Caco-2 (cell line): ENCODE data around the gene GPR87. TPM values are rescaled to one million over a fixed set of nuclear protein-coding genes. Genes with fewer than 3 reads are reported as not detected.

Source experiments
- BruUV-seq: library from RNA; stranded (reverse); fragments of 400-500 nt; replicated peaks from 2 replicates; lab custom pipeline; 2021; lab: Mats Ljungman, UMichigan
- CTCF ChIA-PET: fragments of 300-600 bp; sonication (Branson Sonifier 250); formaldehyde crosslinking; loops from one replicate; lab custom pipeline; 2022; ENCODE audit warnings: antibody characterized with exemption; lab: Charles Lee
- POLR2A ChIA-PET: fragments of 300-600 bp; sonication (Branson Sonifier 250); formaldehyde crosslinking; loops from one replicate; lab custom pipeline; 2022; ENCODE audit warnings: antibody characterized with exemption; lab: Charles Lee
- DNase-seq, 2 experiments: peaks; one replicate each; pipeline versions ENCODE4 v3.0.0 to v3.0.0-alpha.2; 2020 to 2022
- H3K27me3 ChIP-seq: replicated peaks from 2 replicates; pipeline ENCODE4 v1.6.0; 2011; ENCODE audit warnings: low read length; ENCODE audit not compliant: control insufficient read depth, insufficient read depth
- H3K36me3 ChIP-seq: 2 replicates; pipeline ENCODE4 v1.5.1; 2011; ENCODE audit warnings: low read length; ENCODE audit not compliant: control insufficient read depth, insufficient read depth
- H3K4me1 ChIP-seq: fragments of 250-450 bp; sonication (Bioruptor Pico); 2 replicates; pipeline ENCODE4 v1.5.1; 2020; ENCODE audit warnings: mild to moderate bottlenecking
- H3K4me3 ChIP-seq: 2 replicates; pipeline ENCODE4 v1.5.1; 2011; ENCODE audit warnings: low read depth, mild to moderate bottlenecking, control low read depth, low read length
- H3K9me3 ChIP-seq: fragments of 250-450 bp; sonication (Bioruptor Pico); 2 replicates; pipeline ENCODE4 v1.5.1; 2020; ENCODE audit warnings: mild to moderate bottlenecking, moderate library complexity
- H3K27ac Mint-ChIP-seq: one replicate; pipeline ENCODE4 v1.8.0; 2022; ENCODE audit warnings: mixed read lengths; ENCODE audit not compliant: unreplicated experiment
- H3K27me3 Mint-ChIP-seq: one replicate; pipeline ENCODE4 v1.8.0; 2022; ENCODE audit warnings: mixed read lengths; ENCODE audit not compliant: insufficient read depth, unreplicated experiment
- H3K36me3 Mint-ChIP-seq: one replicate; pipeline ENCODE4 v1.8.0; 2022; ENCODE audit warnings: mild to moderate bottlenecking, mixed read lengths; ENCODE audit not compliant: insufficient read depth, unreplicated experiment
- H3K4me1 Mint-ChIP-seq: one replicate; pipeline ENCODE4 v1.8.0; 2022; ENCODE audit warnings: low read depth, mixed read lengths; ENCODE audit not compliant: unreplicated experiment
- H3K4me3 Mint-ChIP-seq: one replicate; pipeline ENCODE4 v1.8.0; 2022; ENCODE audit warnings: mild to moderate bottlenecking, moderate library complexity, mixed read lengths; ENCODE audit not compliant: unreplicated experiment
- H3K9me3 Mint-ChIP-seq: one replicate; pipeline ENCODE4 v1.8.0; 2022; ENCODE audit warnings: mixed read lengths; ENCODE audit not compliant: unreplicated experiment
- intact Hi-C: fragments of 100-400 bp; cut with micrococcal nuclease; formaldehyde crosslinking; loops from one replicate; pipeline ENCODE4 v1.10.0; 2022; ENCODE audit not compliant: unreplicated experiment
- total RNA-seq: library from RNA; stranded (reverse); gene quantifications from 2 replicates; pipeline ENCODE4 v1.2.3, GENCODE V29; 2022
- TF ChIP-seq, protein P1 (sequence below), 2 experiments: fragments of 200-600 bp in 1 of 2; IDR thresholded peaks; 1 replicate in 1 of 2; 2 replicates in 1 of 2; pipeline versions ENCODE4 v1.5.1 to v1.8.0; 2011 to 2022; ENCODE audit warnings: antibody characterized with exemption in 1 of 2, control low read depth in 1 of 2, inconsistent platforms in 1 of 2, low read depth in 1 of 2, low read length in 1 of 2, mild to moderate bottlenecking in 1 of 2, moderate library complexity in 1 of 2; ENCODE audit not compliant: insufficient read depth in 1 of 2, severe bottlenecking in 1 of 2, unreplicated experiment in 1 of 2

The GPR87 gene
- total RNA-seq, 1 experiment from 2014 or later = 0.18 TPM

DNA sequence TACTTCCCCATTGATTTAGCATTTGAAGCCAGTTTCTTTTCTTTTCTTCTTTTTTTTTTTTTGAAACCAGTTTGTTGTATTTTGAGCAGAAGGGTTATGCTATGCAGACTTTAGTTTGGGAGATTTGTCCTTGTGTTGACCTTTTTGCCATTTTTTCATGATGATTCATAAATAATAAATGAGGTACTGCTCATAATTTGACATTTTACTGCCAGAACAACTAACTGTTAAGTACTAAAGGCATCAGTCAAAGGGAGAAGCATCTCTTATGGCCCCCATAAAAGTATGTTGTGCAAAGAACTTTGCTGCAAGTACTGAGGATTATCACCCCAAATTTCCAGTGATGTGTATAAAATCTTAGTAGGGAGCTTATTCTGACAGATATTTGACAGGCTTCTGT lies 1.7 kb upstream of the GPR87 start:
- Mint-ChIP-seq H3K36me3 (no peaks in the 10 kb centered on the region), H3K9me3 (no peaks in the 10 kb centered on the region), H3K4me3 (no peak overlapping the region), H3K4me1 (peaks cover 12% of the 10 kb centered on the region), H3K27me3 (no peaks in the 10 kb centered on the region), H3K27ac (no peak overlapping the region)
- no peak for DNase-seq
- H3K4me1 ChIP-seq = no peaks in the 10 kb centered on the region
- no peak overlapping the region for H3K4me3 ChIP-seq
- H3K27me3 ChIP-seq = no peaks in the 10 kb centered on the region
- ChIA-PET POLR2A (no interaction called here), CTCF (no interaction called here)
- intact Hi-C loops = no loop called here
- no peaks in the 10 kb centered on the region for H3K36me3 ChIP-seq
- BruUV-seq = no TSS peak
- TF ChIP-seq, protein P1, sequence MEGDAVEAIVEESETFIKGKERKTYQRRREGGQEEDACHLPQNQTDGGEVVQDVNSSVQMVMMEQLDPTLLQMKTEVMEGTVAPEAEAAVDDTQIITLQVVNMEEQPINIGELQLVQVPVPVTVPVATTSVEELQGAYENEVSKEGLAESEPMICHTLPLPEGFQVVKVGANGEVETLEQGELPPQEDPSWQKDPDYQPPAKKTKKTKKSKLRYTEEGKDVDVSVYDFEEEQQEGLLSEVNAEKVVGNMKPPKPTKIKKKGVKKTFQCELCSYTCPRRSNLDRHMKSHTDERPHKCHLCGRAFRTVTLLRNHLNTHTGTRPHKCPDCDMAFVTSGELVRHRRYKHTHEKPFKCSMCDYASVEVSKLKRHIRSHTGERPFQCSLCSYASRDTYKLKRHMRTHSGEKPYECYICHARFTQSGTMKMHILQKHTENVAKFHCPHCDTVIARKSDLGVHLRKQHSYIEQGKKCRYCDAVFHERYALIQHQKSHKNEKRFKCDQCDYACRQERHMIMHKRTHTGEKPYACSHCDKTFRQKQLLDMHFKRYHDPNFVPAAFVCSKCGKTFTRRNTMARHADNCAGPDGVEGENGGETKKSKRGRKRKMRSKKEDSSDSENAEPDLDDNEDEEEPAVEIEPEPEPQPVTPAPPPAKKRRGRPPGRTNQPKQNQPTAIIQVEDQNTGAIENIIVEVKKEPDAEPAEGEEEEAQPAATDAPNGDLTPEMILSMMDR (IDR thresholded peaks at IDR 0.05; ENCODE audit: insufficient read depth in 1 of 2, low read depth in 1 of 2, low read length in 1 of 2, severe bottlenecking in 1 of 2, unreplicated experiment in 1 of 2) = no peak
- no peaks in the 10 kb centered on the region for H3K9me3 ChIP-seq

DNA sequence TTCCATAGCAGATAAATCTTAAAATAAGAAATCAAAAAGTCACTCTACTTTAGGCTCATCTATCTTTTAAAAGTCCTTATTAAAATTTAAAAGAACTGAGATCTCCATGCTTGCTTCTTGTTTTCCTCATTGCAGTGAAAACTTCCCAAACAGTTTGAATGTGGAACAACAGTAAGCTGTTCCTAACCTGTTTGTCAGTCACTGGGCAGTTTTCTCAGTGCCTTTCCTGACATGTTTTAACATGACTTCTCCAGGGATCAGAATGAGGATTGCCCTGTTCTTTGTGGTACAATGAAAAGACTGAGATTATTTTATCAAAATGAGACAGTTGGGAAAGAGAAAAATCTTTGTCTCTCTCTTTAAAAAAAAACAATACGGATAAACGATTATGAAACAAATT lies 774 bp downstream of the GPR87 start:
- no peaks in the 10 kb centered on the region for H3K27me3 Mint-ChIP-seq
- no peaks in the 10 kb centered on the region for H3K4me1 ChIP-seq
- H3K9me3 Mint-ChIP-seq = no peaks in the 10 kb centered on the region
- no TSS peak for BruUV-seq
- intact Hi-C loops = no loop called here
- ChIA-PET CTCF (no interaction called here), POLR2A (no interaction called here)
- H3K27ac Mint-ChIP-seq = no peak overlapping the region
- H3K4me3 ChIP-seq = no peak overlapping the region
- H3K9me3 ChIP-seq = no peaks in the 10 kb centered on the region
- no peaks in the 10 kb centered on the region for H3K27me3 ChIP-seq
- no peaks in the 10 kb centered on the region for H3K36me3 Mint-ChIP-seq
- H3K4me1 Mint-ChIP-seq = peaks cover 12% of the 10 kb centered on the region
- peak overlapping the region; percentile 26 for H3K4me3 Mint-ChIP-seq
- TF ChIP-seq, protein P1 (IDR thresholded peaks at IDR 0.05; ENCODE audit: insufficient read depth in 1 of 2, low read depth in 1 of 2, low read length in 1 of 2, severe bottlenecking in 1 of 2, unreplicated experiment in 1 of 2) = no peak
- H3K36me3 ChIP-seq = no peaks in the 10 kb centered on the region
- no peak for DNase-seq

DNA sequence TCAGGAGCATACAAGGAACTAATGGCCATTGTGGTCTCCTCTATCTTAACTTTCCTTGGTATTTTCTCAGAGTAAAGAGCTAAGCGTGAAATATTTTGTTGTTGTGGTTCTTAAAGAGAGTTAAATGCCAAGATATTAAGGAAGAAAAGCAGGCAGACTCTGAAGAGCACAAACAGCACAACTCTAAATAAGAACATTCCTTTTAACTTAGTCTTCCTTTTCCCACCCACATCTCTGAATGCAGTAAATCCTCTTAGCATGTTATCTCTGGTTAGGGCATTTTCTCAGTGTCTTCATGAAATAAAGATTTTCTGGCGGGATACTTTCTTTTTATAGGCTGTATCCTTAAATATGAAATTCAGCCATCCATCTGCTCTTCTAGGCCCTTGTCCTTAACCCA lies 1.5 kb downstream of the GPR87 start:
- intact Hi-C loops = no loop called here
- ChIA-PET CTCF (no interaction called here), POLR2A (no interaction called here)
- Histone ChIP-seq H3K4me3 (no peak overlapping the region), H3K27me3 (no peaks in the 10 kb centered on the region), H3K9me3 (no peaks in the 10 kb centered on the region), H3K4me1 (no peaks in the 10 kb centered on the region), H3K36me3 (no peaks in the 10 kb centered on the region)
- BruUV-seq = no TSS peak
- H3K27ac Mint-ChIP-seq = peak overlapping the region; percentile 46
- H3K9me3 Mint-ChIP-seq = no peaks in the 10 kb centered on the region
- TF ChIP-seq, protein P1 (IDR thresholded peaks at IDR 0.05; ENCODE audit: insufficient read depth in 1 of 2, low read depth in 1 of 2, low read length in 1 of 2, severe bottlenecking in 1 of 2, unreplicated experiment in 1 of 2) = no peak
- no peaks in the 10 kb centered on the region for H3K36me3 Mint-ChIP-seq
- H3K4me3 Mint-ChIP-seq = no peak overlapping the region
- DNase-seq = no peak
- no peaks in the 10 kb centered on the region for H3K27me3 Mint-ChIP-seq
- peaks cover 12% of the 10 kb centered on the region for H3K4me1 Mint-ChIP-seq
